SK-N-SH (cell line): ENCODE data around the gene PIP5KL1. TPM values are rescaled to one million over a fixed set of nuclear protein-coding genes. Genes with fewer than 3 reads are reported as not detected.

ENCODE experiments used
- CTCF ChIA-PET: fragments of 300-600, 350-600 bp; formaldehyde crosslinking; extraction: SDS; loops from one replicate; lab custom pipeline; 2021; lab: Yijun Ruan, JAX
- POLR2A ChIA-PET: fragments of 350-600 bp; sonication (Branson Sonifier 250); formaldehyde crosslinking; extraction: SDS; loops from one replicate; lab custom pipeline; 2020; ENCODE audit warnings: antibody characterized with exemption, inconsistent platforms; lab: Yijun Ruan, JAX
- DNase-seq: peaks from one replicate; pipeline ENCODE4 v3.0.0; 2012
- H2AFZ ChIP-seq: fragments of 200-600 bp; sonication (generic); 2 replicates; pipeline ENCODE4 v1.8.1; 2016; ENCODE audit warnings: antibody characterized with exemption, mild to moderate bottlenecking, low read depth
- H3F3A ChIP-seq: fragments of 200-600 bp; sonication (generic); replicated peaks from 2 replicates; pipeline ENCODE3; 2016; ENCODE audit warnings: antibody characterized with exemption, mild to moderate bottlenecking; ENCODE audit not compliant: insufficient read depth
- H3K27ac ChIP-seq, 2 experiments: fragments of 200-500 bp in 1 of 2; fragments of 200-600 bp in 1 of 2; sonication (Bioruptor generic) in 1 of 2; sonication (generic), shearing (Covaris generic) in 1 of 2; 2 replicates each; pipeline versions ENCODE4 v1.5.1 to v1.6.1; 2014 to 2016; ENCODE audit warnings: low read depth in 2 of 2, inconsistent platforms in 1 of 2, low read length in 1 of 2, mild to moderate bottlenecking in 1 of 2, mixed read lengths in 1 of 2
- H3K27me3 ChIP-seq: fragments of 200-600 bp; sonication (generic), shearing (Covaris generic); 2 replicates; pipeline ENCODE4 v1.6.1; 2016; ENCODE audit warnings: mixed run types; ENCODE audit not compliant: insufficient read depth
- H3K36me3 ChIP-seq, 2 experiments: fragments of 200-500 bp in 1 of 2; fragments of 200-600 bp in 1 of 2; sonication (Bioruptor generic) in 1 of 2; sonication (generic) in 1 of 2; replicated peaks in 1 of 2; 2 replicates each; pipeline versions ENCODE3 to v1.5.1; 2014 to 2016; ENCODE audit warnings: low read length in 1 of 2, mild to moderate bottlenecking in 1 of 2; ENCODE audit not compliant: insufficient read depth in 2 of 2, control insufficient read depth in 1 of 2
- H3K4me1 ChIP-seq, 2 experiments: fragments of 200-500 bp in 1 of 2; fragments of 200-600 bp in 1 of 2; sonication (Bioruptor generic) in 1 of 2; sonication (generic), shearing (Covaris generic) in 1 of 2; 2 replicates each; pipeline versions ENCODE4 v1.5.1 to v1.6.1; 2014 to 2016; ENCODE audit warnings: low read depth in 1 of 2, low read length in 1 of 2, mixed run types in 1 of 2; ENCODE audit not compliant: insufficient read depth in 2 of 2, control insufficient read depth in 1 of 2
- H3K4me2 ChIP-seq: fragments of 200-600 bp; sonication (generic), shearing (Covaris generic); 2 replicates; pipeline ENCODE4 v1.6.1; 2017; ENCODE audit warnings: mixed run types
- H3K4me3 ChIP-seq, 2 experiments: fragments of 200-500 bp in 1 of 2; fragments of 200-600 bp in 1 of 2; sonication (Bioruptor generic) in 1 of 2; sonication (generic), shearing (Covaris generic) in 1 of 2; 2 replicates each; pipeline versions ENCODE4 v1.5.1 to v1.8.1; 2014 to 2016; ENCODE audit warnings: low read depth in 2 of 2, inconsistent platforms in 1 of 2, low read length in 1 of 2, mild to moderate bottlenecking in 1 of 2, mixed read lengths in 1 of 2, moderate library complexity in 1 of 2
- H3K79me2 ChIP-seq: fragments of 200-600 bp; sonication (generic); 2 replicates; pipeline ENCODE4 v1.8.1; 2017; ENCODE audit warnings: mild to moderate bottlenecking; ENCODE audit not compliant: insufficient read depth
- H3K9ac ChIP-seq: fragments of 200-600 bp; sonication (generic); 2 replicates; pipeline ENCODE4 v1.6.1; 2017; ENCODE audit warnings: mixed run types
- H3K9me2 ChIP-seq: fragments of 200-600 bp; sonication (generic); 2 replicates; pipeline ENCODE4 v1.6.1; 2017; ENCODE audit warnings: mixed run types
- H3K9me3 ChIP-seq: fragments of 200-600 bp; sonication (generic); 2 replicates; pipeline ENCODE4 v1.6.1; 2017; ENCODE audit warnings: mixed run types, mild to moderate bottlenecking, moderate library complexity
- H4K20me1 ChIP-seq: fragments of 200-600 bp; sonication (generic); 2 replicates; pipeline ENCODE4 v1.6.1; 2017; ENCODE audit warnings: mild to moderate bottlenecking, mixed run types; ENCODE audit not compliant: insufficient read depth
- EP300 ChIP-seq, 2 experiments: IDR thresholded peaks; 2 replicates each; pipeline versions ENCODE4 v1.4.0 to v1.6.1; 2012; ENCODE audit warnings: borderline replicate concordance in 1 of 2, low read depth in 1 of 2, low read length in 1 of 2
- FOXJ3 ChIP-seq: sonication (generic); formaldehyde crosslinking; IDR thresholded peaks from 2 replicates; pipeline ENCODE4 v1.5.1; 2020; ENCODE audit warnings: mild to moderate bottlenecking, missing genetic modification reagents
- FOXM1 ChIP-seq: IDR thresholded peaks from 2 replicates; pipeline ENCODE4 v1.4.0; 2012; ENCODE audit warnings: low read depth, mild to moderate bottlenecking
- GABPA ChIP-seq: IDR thresholded peaks from 2 replicates; pipeline ENCODE4 v1.4.0; 2012; ENCODE audit warnings: low read depth, mild to moderate bottlenecking
- JUND ChIP-seq: IDR thresholded peaks from 2 replicates; pipeline ENCODE4 v1.4.0; 2012
- MXI1 ChIP-seq: IDR thresholded peaks from 2 replicates; pipeline ENCODE4 v1.6.1; 2012; ENCODE audit warnings: mild to moderate bottlenecking, low read depth, low read length, improper control_type of control experiment
- NFIC ChIP-seq: IDR thresholded peaks from 2 replicates; pipeline ENCODE4 v1.4.0; 2012; ENCODE audit warnings: borderline replicate concordance
- NRF1 ChIP-seq: IDR thresholded peaks from 2 replicates; pipeline ENCODE4 v1.6.1; 2012; ENCODE audit warnings: low read depth, mild to moderate bottlenecking, low read length
- POLR2AphosphoS5 ChIP-seq: IDR thresholded peaks from 2 replicates; pipeline ENCODE4 v1.6.1; 2012; ENCODE audit warnings: low read depth, low read length
- RCOR1 ChIP-seq: fragments of 150-350 bp; IDR thresholded peaks from 2 replicates; pipeline ENCODE4 v1.6.1; 2017; ENCODE audit warnings: antibody characterized with exemption, low read length
- SMC3 ChIP-seq: IDR thresholded peaks from 2 replicates; pipeline ENCODE4 v1.6.1; 2012; ENCODE audit warnings: low read depth, low read length, improper control_type of control experiment
- TAF1 ChIP-seq: IDR thresholded peaks from 2 replicates; pipeline ENCODE4 v1.6.1; 2012; ENCODE audit warnings: low read depth, mild to moderate bottlenecking, low read length, moderate library complexity, borderline replicate concordance
- YY1 ChIP-seq: IDR thresholded peaks from 2 replicates; pipeline ENCODE4 v1.4.0; 2012; ENCODE audit warnings: low read depth, mild to moderate bottlenecking
- WGBS: methylation state at CpG from one replicate; pipeline ENCODE4 v1.1.6; 2017; ENCODE audit warnings: low lambda C conversion rate; 5-methylcytosine and 5-hydroxymethylcytosine counted together
- polyA plus RNA-seq, 3 experiments: library from polyadenylated mRNA; depleted of rRNA; stranded (reverse); fragments of >200 nt; gene quantifications; 2 replicates each; pipeline ENCODE4 v1.2.3, GENCODE V29; 2012
- TF ChIP-seq, protein P1 (sequence below): IDR thresholded peaks from 2 replicates; pipeline ENCODE4 v1.4.0; 2012; ENCODE audit warnings: low read depth, borderline replicate concordance
- TF ChIP-seq, protein P2 (sequence below): IDR thresholded peaks from 2 replicates; pipeline ENCODE4 v1.6.1; 2012; ENCODE audit warnings: mild to moderate bottlenecking, low read depth, low read length, moderate library complexity
- TF ChIP-seq, protein P3 (sequence below): IDR thresholded peaks from 2 replicates; pipeline ENCODE4 v1.4.0; 2012; ENCODE audit warnings: low read depth, borderline replicate concordance
- TF ChIP-seq, protein P4 (sequence below): IDR thresholded peaks from 2 replicates; pipeline ENCODE4 v1.4.0; 2012; ENCODE audit warnings: low read depth

PIP5KL1 gene
- polyA plus RNA-seq, 1 of the 3 experiments (the other 2 are of a cell fraction): 4.0 TPM

DNA sequence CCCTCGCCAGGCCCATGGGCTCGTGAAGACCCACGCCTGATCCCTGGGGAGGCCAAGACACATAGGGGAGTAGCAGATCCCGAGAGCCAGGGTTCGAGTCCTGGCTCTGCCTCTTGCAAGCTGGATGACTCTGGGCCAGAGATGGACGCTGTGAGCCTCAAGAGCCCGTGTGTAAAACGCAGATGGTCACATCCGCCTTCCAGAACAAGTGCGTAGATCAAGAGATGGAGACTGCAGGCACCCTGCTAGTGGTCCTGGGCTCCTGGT, 22.0 kb downstream of the PIP5KL1 start:
- Histone ChIP-seq H3K79me2 (no peaks in the 10 kb centered on the region), H3K4me2 (no peak overlapping the region), H3K36me3 (peaks cover 0 to 5% of the 10 kb centered on the region in 2 experiments), H3K27ac (no peak overlapping the region), H4K20me1 (no peaks in the 10 kb centered on the region), H3K9me3 (no peaks in the 10 kb centered on the region), H2AFZ (no peak overlapping the region), H3K9me2 (no peaks in the 10 kb centered on the region), H3K4me1 (peaks cover 0 to 13% of the 10 kb centered on the region in 2 experiments; a peak in 1 of 4 replicates), H3K27me3 (no peaks in the 10 kb centered on the region), H3K9ac (no peak overlapping the region), H3F3A (no peaks in the 10 kb centered on the region), H3K4me3 (no peak overlapping the region)
- TF ChIP-seq NFIC: no peak
- no peak for TF ChIP-seq YY1
- no peak for TF ChIP-seq SMC3
- TF ChIP-seq, protein P1, sequence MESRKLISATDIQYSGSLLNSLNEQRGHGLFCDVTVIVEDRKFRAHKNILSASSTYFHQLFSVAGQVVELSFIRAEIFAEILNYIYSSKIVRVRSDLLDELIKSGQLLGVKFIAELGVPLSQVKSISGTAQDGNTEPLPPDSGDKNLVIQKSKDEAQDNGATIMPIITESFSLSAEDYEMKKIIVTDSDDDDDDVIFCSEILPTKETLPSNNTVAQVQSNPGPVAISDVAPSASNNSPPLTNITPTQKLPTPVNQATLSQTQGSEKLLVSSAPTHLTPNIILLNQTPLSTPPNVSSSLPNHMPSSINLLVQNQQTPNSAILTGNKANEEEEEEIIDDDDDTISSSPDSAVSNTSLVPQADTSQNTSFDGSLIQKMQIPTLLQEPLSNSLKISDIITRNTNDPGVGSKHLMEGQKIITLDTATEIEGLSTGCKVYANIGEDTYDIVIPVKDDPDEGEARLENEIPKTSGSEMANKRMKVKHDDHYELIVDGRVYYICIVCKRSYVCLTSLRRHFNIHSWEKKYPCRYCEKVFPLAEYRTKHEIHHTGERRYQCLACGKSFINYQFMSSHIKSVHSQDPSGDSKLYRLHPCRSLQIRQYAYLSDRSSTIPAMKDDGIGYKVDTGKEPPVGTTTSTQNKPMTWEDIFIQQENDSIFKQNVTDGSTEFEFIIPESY: no peak
- TF ChIP-seq FOXJ3 (CRISPR knock-in tag): no peak
- no peak for TF ChIP-seq EP300 (IDR thresholded peaks at IDR 0.05; ENCODE audit: borderline replicate concordance in 1 of 2, low read depth in 1 of 2, low read length in 1 of 2)
- no peak for TF ChIP-seq NRF1
- TF ChIP-seq POLR2AphosphoS5: no peak
- TF ChIP-seq, protein P2, sequence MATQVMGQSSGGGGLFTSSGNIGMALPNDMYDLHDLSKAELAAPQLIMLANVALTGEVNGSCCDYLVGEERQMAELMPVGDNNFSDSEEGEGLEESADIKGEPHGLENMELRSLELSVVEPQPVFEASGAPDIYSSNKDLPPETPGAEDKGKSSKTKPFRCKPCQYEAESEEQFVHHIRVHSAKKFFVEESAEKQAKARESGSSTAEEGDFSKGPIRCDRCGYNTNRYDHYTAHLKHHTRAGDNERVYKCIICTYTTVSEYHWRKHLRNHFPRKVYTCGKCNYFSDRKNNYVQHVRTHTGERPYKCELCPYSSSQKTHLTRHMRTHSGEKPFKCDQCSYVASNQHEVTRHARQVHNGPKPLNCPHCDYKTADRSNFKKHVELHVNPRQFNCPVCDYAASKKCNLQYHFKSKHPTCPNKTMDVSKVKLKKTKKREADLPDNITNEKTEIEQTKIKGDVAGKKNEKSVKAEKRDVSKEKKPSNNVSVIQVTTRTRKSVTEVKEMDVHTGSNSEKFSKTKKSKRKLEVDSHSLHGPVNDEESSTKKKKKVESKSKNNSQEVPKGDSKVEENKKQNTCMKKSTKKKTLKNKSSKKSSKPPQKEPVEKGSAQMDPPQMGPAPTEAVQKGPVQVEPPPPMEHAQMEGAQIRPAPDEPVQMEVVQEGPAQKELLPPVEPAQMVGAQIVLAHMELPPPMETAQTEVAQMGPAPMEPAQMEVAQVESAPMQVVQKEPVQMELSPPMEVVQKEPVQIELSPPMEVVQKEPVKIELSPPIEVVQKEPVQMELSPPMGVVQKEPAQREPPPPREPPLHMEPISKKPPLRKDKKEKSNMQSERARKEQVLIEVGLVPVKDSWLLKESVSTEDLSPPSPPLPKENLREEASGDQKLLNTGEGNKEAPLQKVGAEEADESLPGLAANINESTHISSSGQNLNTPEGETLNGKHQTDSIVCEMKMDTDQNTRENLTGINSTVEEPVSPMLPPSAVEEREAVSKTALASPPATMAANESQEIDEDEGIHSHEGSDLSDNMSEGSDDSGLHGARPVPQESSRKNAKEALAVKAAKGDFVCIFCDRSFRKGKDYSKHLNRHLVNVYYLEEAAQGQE: no peak
- TF ChIP-seq, protein P3, sequence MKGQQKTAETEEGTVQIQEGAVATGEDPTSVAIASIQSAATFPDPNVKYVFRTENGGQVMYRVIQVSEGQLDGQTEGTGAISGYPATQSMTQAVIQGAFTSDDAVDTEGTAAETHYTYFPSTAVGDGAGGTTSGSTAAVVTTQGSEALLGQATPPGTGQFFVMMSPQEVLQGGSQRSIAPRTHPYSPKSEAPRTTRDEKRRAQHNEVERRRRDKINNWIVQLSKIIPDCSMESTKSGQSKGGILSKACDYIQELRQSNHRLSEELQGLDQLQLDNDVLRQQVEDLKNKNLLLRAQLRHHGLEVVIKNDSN: no peak
- no peak for TF ChIP-seq MXI1
- TF ChIP-seq RCOR1: no peak
- TF ChIP-seq TAF1: no peak
- TF ChIP-seq, protein P4, sequence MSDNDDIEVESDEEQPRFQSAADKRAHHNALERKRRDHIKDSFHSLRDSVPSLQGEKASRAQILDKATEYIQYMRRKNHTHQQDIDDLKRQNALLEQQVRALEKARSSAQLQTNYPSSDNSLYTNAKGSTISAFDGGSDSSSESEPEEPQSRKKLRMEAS: no peak
- no peak for TF ChIP-seq JUND
- TF ChIP-seq FOXM1: no peak
- no peak for TF ChIP-seq GABPA
- ChIA-PET CTCF (no interaction called here), POLR2A (no interaction called here)
- DNase-seq: no peak
- 70% methylated on average over 2 of the region's 10 CpGs for WGBS
